Measurements from ENCODE around the gene PCLAF. TPM values are rescaled to one million over a fixed set of nuclear protein-coding genes. Genes with fewer than 3 reads are reported as not detected.
A peak's percentile ranks its signal among the peaks of the same experiment; 100 is the strongest.

PCLAF gene
- total RNA-seq, 1 donor from 2014 or later: 2.0 TPM

- intact Hi-C loops (cut with micrococcal nuclease): no loop called here
- CTCF ChIA-PET: interaction anchor here (0.5 to 2.7 kb wide), 3 partner anchors 100 to 303 kb away, joined by 3 to 8 read pairs (median 3); no protein-coding TSS in a partner anchor
Measured at GRCh38 chr15:64425221-64425620, 44.0 kb upstream of the PCLAF start.

GRCh38 chr15:64423970-64424369 lies 42.7 kb upstream of the PCLAF start:
- CTCF ChIA-PET: interaction anchor here (2.7 kb wide), 1 partner anchor 304 kb away, joined by 8 read pairs; no protein-coding TSS in a partner anchor
- ATAC-seq (ENCODE audit: low read depth) (no peak), DNase-seq (no peak)
- Mint-ChIP-seq H3K4me3 (no peak overlapping the region), H3K27ac (peak overlapping the region; percentile 35), H3K9me3 (no peaks in the 10 kb centered on the region), H3K36me3 (ENCODE audit: low read depth) (peaks cover 60% of the 10 kb centered on the region), H3K27me3 (no peaks in the 10 kb centered on the region), H3K4me1 (peaks cover 8% of the 10 kb centered on the region)
- TF ChIP-seq CTCF (IDR thresholded peaks at IDR 0.05): no peak
- POLR2A ChIA-PET: no interaction called here
- intact Hi-C loops (cut with micrococcal nuclease): no loop called here

More at GRCh38 chr15:64425221-64425620, 44.0 kb upstream of the PCLAF start:
- POLR2A ChIA-PET: interaction anchor here (0.7 kb wide), 1 partner anchor 240 kb away, joined by 3 read pairs; no protein-coding TSS in a partner anchor
- Mint-ChIP-seq H3K9me3 (no peaks in the 10 kb centered on the region), H3K4me3 (no peak overlapping the region), H3K4me1 (peaks cover 13% of the 10 kb centered on the region), H3K27ac (no peak overlapping the region), H3K27me3 (no peaks in the 10 kb centered on the region), H3K36me3 (ENCODE audit: low read depth) (peaks cover 64% of the 10 kb centered on the region)
- DNase-seq: no peak
- no peak for TF ChIP-seq CTCF (IDR thresholded peaks at IDR 0.05)
- no peak for ATAC-seq (ENCODE audit: low read depth)

- H3K36me3 Mint-ChIP-seq (ENCODE audit: low read depth): peaks cover 66% of the 10 kb centered on the region
- CTCF ChIA-PET: no interaction called here
- H3K27ac Mint-ChIP-seq: no peak overlapping the region
- H3K4me3 Mint-ChIP-seq: no peak overlapping the region
- no peak for TF ChIP-seq CTCF (IDR thresholded peaks at IDR 0.05)
- no peaks in the 10 kb centered on the region for H3K27me3 Mint-ChIP-seq
- POLR2A ChIA-PET: no interaction called here
- intact Hi-C loops (cut with micrococcal nuclease): no loop called here
- peaks cover 8% of the 10 kb centered on the region for H3K4me1 Mint-ChIP-seq
- DNase-seq: no peak
- ATAC-seq (ENCODE audit: low read depth): no peak
- H3K9me3 Mint-ChIP-seq: no peaks in the 10 kb centered on the region
Measured at GRCh38 chr15:64422697-64423096, 41.5 kb upstream of the PCLAF start.

GRCh38 chr15:64412216-64412615 lies 31.0 kb upstream of the PCLAF start:
- H3K4me1 Mint-ChIP-seq: no peaks in the 10 kb centered on the region
- intact Hi-C loops (cut with micrococcal nuclease): no loop called here
- peaks cover 73% of the 10 kb centered on the region for H3K36me3 Mint-ChIP-seq (ENCODE audit: low read depth)
- no peaks in the 10 kb centered on the region for H3K27me3 Mint-ChIP-seq
- ATAC-seq (ENCODE audit: low read depth): no peak
- no peak for TF ChIP-seq CTCF (IDR thresholded peaks at IDR 0.05)
- CTCF ChIA-PET: no interaction called here
- H3K4me3 Mint-ChIP-seq: no peak overlapping the region
- no peak overlapping the region for H3K27ac Mint-ChIP-seq
- DNase-seq: no peak
- POLR2A ChIA-PET: no interaction called here
- H3K9me3 Mint-ChIP-seq: no peaks in the 10 kb centered on the region

- DNase-seq: no peak
- Mint-ChIP-seq H3K9me3 (no peaks in the 10 kb centered on the region), H3K4me3 (no peak overlapping the region), H3K4me1 (no peaks in the 10 kb centered on the region), H3K27me3 (no peaks in the 10 kb centered on the region), H3K36me3 (ENCODE audit: low read depth) (peaks cover 58% of the 10 kb centered on the region), H3K27ac (no peak overlapping the region)
- no peak for ATAC-seq (ENCODE audit: low read depth)
- intact Hi-C loops (cut with micrococcal nuclease): no loop called here
- CTCF ChIA-PET: no interaction called here
- TF ChIP-seq CTCF (IDR thresholded peaks at IDR 0.05): no peak
- POLR2A ChIA-PET: no interaction called here
Measured at GRCh38 chr15:64400583-64400982, 19.3 kb upstream of the PCLAF start.
